RPMI7951 (cell line): Measurements from ENCODE around the gene UBTD1. TPM values are rescaled to one million over a fixed set of nuclear protein-coding genes. Genes with fewer than 3 reads are reported as not detected.
"Not testable (repeated sequence)": the region's sequence is repeated elsewhere in the genome, so short reads cannot be mapped to it uniquely, and the experiment has no call there.

Experiments used
- DNase-seq: peaks from one replicate; pipeline ENCODE4 v3.0.0-alpha.2; 2012; ENCODE audit warnings: low read depth
- total RNA-seq: library from RNA; depleted of rRNA; stranded (reverse); fragments of >200 nt; shearing (Covaris generic); gene quantifications from 2 replicates; pipeline ENCODE4 v1.2.3, GENCODE V29; 2014

UBTD1 gene
- total RNA-seq, 1 experiment from 2014 or later = 18.5 TPM

DNA sequence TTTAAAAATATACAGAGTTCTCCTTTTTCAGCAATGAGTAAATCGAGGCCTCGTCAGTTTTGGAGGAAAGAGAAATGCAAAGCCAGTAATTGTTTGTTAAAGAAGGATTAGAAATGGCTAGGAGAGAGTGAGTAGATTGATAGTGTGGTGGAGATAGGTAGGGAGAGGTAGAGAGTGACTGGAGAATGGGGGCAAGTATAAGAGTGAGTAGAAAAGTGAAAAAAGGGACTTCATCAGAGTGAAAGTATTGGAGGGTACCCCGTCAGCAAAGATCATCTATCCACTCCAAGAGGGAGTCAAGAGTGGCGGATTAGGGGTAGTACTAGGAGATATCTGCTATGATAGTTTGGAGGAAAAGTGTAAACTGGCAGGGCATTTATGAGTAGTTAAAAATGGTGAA is 64.6 kb downstream of the UBTD1 start:
- no peak for DNase-seq

DNA sequence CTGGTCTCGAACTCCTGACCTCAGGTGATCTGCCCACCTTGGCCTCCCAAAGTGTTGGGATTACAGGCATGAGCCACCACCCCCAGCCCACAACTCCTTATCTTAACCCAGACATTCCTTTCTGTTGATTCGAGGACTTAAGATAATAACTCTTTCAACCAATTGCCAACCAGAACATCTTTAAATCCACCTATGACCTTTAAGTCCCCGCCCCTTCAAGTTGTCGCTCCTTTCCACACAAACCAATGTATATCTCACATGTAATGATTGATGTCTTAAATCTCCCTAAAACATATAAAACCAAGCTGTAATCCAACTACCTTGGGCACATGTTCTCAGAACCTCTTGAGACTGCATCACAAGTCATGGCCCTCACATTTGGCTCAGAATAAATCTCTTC is 66.1 kb downstream of the UBTD1 start:
- DNase-seq = no peak

- DNase-seq = no peak
Observed at GRCh38 chr10:97566336-97566996, 67.7 kb downstream of the UBTD1 start.

- no peak for DNase-seq
Observed at GRCh38 chr10:97567891-97568290, 69.2 kb downstream of the UBTD1 start.

- no peak for DNase-seq
Observed at GRCh38 chr10:97570146-97570788, 71.5 kb downstream of the UBTD1 start.

DNA sequence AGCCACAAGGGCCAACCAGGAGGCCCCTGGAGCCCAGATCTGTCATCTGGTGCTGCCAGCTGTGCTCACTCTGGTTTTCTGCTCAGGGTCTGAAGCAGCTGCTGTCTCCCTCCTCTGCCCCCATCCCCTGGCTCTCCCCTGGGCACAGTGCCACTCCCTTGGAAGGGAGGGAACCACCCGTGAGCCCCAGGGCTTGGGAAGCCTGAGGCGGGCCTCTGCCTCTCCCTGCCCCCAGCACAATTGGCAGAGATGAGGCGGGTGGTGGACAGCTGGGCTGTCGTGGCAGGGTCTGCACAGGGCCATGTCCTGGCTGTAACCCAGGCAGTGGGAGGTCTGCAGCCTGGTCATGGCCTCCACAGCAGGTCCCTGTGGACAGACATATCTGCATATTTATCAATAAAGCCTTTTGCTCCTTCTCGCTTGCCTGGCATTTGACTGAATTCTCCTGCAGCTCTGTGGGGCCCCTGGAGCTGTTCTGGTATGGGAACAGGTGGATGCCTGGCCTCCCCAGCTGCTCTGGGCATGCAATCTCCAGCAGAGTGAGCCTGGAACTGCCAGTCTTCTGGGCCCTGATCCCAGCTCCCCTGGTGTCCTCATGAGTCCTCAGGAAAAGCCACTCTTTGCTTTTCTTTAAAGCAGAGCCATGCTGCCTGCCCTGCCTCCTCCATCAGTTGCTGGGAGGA is 72.2 kb downstream of the UBTD1 start:
- DNase-seq = no peak

- no peak for DNase-seq
Observed at GRCh38 chr10:97571622-97572021, 72.9 kb downstream of the UBTD1 start.

DNA sequence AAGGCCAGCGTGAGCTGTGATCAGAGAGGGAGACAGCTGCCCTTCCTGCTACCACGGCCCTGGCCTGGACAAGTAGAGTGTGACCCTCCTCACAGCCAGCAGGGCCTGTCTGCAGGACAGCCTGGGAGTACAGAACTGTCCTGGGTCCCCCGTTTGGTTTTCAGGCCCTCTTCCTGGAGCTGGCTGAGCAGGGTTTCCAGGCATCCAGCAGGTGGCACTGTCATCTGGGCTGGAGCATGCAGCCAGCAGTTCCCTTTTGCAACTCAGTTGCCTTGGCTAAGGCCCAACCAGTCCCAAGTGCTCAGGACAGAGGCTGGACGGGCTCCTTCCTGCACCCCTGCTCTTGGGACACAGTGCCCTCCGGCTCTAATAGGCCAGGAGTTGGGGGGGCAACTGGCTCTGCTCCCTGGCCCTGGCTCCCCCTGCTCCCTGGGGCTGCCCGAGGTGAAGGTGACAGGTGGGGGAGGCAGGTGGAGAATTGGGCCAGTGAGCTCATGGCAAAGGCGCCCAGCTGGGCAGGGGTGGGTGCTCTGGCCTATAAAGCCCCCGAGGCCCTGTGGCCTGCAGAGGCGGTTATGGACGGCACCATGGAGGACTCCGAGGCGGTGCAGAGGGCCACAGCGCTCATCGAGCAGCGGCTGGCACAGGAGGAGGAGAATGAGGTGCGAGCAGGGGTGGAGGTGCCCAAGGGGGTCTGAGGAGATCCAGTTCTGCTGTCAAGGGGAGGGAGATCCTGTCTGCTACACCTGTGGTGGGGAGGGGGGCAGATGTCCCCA is 73.7 kb downstream of the UBTD1 start, which contains the start of gene ANKRD2:
Gene ANKRD2, plus strand, starts transcription at position 566 of the 776 bp plus-strand sequence. Its CDS starts 10 bp downstream, at position 576.
- peak; percentile 63 for DNase-seq

DNA sequence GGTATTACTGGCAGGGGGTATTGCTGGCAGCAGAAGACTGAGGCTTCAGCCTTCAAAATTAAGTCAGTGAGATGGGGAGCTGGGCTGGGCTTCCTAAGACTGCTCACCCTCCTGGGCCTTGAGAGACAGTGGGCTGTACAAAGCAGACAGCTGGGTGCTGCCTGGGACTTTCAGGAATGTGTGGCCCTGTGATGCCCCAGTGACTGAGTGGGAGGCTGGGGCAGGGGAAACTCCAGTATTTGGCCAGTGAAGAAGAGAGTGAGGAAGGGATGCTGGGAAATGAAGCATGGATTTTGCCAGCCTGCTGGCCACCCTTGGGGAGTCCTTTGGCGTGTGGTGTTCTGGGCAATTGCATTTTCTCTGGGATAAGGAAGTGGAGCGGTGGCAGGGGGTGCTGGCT is 74.3 kb downstream of the UBTD1 start:
- DNase-seq = no peak

DNA sequence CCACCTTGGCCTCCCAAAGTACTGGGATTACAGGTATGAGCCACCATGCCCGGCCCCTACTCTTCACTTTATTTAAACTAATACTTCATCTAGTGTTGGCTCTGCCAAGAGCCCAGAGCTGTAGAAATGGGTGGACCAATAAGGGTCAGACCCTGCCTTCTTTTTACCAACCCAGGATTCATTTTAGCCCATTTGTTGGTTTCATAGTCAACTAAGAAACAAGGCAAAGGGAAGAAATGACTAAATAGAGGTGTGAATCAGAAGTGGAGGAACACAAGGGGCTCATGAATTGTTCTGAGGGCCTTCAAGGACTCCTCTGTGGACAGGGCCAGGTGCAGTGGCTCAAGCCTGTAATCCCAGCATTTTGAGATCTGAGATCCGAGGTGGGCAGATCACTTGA is 74.9 kb downstream of the UBTD1 start:
- DNase-seq = no peak

DNA sequence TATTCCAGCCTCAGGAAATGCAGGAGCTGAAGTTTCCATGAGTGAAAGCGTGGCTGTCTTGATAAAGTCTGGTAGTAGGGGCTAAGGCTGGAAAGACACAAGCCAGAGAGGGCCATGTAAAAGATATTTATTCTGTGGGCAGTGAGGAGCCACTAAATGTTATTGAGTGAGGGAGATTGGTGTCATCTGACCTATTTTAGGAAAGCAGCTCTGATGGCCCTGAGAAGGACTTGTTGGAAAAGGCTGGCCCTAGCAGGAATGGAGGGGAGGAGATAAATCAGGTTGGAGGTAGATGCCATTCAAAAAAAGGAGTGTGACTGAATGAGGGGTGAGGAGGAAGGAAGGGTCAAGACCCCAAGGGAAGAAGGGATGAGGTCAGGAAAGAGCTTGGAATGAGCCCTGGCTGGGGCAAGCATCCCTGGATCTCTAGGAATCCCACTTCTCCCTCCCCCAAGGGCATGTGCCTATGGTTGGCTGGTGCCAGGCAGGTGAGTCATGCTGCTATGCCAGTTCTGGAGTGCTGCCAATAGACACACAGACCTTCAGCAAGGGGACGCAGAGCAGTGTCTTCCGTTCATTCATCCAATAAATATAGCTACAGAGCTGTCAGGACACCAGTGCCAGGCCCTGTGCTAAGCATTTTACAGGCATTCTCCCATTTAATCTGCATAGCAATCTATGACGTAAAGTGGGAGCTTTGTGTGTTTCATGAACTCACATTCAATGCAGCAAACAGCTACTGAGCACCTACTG is 75.8 kb downstream of the UBTD1 start:
- DNase-seq = peak; percentile 91

- peak; percentile 11 for DNase-seq
Observed at GRCh38 chr10:97575127-97575668, 76.5 kb downstream of the UBTD1 start.

DNA sequence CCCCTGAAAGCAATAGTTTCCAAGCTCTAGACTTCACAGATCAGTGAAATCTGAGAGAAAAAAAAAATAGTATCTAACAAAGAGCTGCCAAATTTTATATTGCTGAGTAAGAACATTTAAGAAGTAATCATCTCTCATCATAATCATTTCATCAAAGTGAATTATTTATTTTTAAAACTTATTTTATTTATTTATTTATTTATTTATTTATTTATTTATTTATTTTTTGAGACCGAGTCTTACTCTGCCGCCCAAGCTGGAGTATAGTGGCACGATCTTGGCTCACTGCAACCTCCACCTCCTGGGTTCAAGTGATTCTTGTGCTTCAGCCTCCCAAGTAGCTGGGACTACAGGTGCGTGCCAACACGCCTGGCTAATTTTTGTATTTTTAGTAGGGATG is 77.8 kb downstream of the UBTD1 start:
- DNase-seq = not testable (repeated sequence)

- DNase-seq = no peak
Observed at GRCh38 chr10:97577701-97578100, 79.0 kb downstream of the UBTD1 start.

DNA sequence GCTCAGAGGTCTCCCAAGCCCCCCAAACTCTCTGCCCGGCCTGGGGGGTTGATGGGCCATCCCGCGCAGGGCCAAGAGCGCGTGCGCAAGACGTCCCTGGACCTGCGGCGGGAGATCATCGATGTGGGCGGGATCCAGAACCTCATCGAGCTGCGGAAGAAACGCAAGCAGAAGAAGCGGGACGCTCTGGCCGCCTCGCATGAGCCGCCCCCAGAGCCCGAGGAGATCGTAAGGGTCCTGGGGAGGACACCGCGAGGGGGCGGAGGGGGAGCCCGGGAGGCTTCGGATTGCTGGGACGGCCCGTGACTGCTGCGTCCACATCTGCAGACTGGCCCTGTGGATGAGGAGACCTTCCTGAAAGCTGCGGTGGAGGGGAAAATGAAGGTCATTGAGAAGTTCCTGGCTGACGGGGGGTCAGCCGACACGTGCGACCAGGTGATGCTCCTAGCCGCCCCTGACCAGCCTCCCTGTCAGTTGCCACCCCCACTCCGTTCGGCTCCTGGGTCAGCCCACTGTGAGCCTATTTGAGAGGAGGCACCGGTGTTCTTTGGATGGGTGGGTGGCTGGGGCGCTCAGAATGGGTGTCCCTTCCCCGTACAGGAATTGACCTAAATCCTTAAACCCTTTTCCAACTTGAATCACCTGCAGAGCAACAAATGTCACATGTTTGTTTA is 79.6 kb downstream of the UBTD1 start:
- no peak for DNase-seq

- DNase-seq = no peak
Observed at GRCh38 chr10:97580421-97581367, 82.0 kb downstream of the UBTD1 start.

GRCh38 chr10:97582169-97582568 is 83.4 kb downstream of the UBTD1 start:
- no peak for DNase-seq

GRCh38 chr10:97583476-97583875 is 84.8 kb downstream of the UBTD1 start:
- no peak for DNase-seq

DNA sequence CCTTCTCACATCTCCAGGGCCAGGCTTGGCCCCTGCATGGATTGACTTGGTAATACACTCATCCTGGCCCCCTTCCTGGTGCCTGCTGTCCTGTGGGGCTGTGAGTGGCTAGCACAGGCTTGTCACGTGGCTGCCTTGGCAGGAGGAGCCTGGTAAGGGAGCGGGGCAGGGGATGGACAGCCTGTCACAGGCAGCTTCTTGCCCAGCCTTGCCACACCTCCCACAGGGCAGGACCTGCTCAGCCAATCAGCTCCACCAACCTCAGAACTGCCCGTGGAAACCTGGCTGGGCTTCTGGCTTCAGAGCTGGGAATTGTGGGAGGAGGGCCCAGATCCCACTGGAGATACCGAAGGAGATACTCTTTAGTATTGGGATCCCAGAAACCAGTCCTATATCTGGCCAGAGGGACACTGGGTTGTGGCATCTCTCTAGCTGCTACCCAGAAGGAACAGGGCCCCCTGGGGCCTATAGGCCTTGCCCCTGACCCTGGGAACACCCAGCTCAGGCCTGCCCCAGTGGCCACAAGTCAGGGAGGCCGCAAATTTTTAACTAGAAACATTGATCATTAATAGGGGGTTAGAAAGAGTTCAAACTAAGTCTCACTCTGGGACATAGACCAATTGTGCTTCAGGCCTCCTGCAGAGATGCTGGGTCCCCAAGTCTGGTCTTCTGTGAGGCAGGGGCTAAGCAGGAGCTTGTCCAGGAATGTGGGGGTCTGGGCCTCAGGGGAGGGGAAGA is 85.5 kb downstream of the UBTD1 start, which contains the start of gene HOGA1:
Gene HOGA1, plus strand, starts transcription at position 330 of the 738 bp plus-strand sequence. Its CDS starts 315 bp downstream, at position 645.
- peak; percentile 77 for DNase-seq
